ENCODE data around the gene SYT14.
"Not testable (repeated sequence)": the region's sequence is repeated elsewhere in the genome, so short reads cannot be mapped to it uniquely, and the experiment has no call there.

Gene SYT14

GRCh38 chr1:210117681-210118170 is 179.7 kb downstream of the SYT14 start:
- DNase-seq (ENCODE audit: low spot score), result no peak

GRCh38 chr1:210123383-210123782 is 185.4 kb downstream of the SYT14 start:
- DNase-seq (ENCODE audit: low spot score), result no peak

DNA sequence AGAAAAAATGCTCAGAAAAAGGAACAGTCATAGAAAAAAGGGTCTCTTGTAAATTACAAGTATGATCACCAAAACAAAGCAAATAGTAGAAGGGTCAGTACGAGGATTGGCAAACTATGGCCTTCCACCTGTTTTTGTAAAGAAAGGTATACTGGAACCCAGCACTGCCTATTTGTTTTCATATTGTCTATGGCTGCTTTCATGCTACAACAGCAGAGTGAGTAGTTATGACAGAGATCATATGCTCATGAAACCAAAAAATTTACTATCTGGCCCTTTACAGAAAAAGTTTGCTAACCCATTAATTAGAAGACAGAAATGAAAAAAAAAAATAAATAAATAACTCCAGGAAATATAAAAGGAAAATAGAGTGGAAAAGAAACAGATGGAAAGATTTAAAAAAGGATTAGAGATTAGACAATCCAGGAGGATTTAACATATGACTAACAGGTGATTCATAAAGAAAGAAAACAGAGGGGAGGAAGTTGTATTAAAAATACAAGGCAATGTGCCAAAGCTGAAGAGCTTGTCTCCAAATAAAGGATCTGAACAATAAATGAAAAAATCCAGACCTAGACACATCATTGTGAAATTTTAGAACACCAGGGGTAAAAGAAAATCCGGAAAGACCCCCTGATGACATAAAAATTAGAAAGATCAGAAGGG is 186.0 kb downstream of the SYT14 start:
- DNase-seq (ENCODE audit: low spot score), result peak; percentile 46

DNA sequence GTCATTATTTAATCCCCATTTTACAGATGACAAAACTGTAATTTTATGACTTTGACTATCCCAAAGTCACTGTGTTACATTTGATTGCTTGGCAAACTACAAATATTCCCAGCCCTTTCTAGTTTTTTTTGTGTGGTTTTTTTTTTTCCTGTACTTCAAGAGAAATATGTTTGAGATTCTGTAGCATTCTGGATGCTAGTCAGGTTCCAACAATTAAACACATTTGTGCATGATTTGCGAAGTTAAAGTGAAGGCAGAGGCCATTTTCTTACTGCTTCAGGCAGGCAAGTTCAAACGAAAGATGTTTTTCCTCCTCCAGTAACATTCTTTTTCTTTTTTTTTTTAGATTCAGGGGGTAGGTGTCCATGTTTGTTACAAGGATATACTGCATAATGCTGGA is 186.7 kb downstream of the SYT14 start:
- no peak for DNase-seq (ENCODE audit: low spot score)

DNA sequence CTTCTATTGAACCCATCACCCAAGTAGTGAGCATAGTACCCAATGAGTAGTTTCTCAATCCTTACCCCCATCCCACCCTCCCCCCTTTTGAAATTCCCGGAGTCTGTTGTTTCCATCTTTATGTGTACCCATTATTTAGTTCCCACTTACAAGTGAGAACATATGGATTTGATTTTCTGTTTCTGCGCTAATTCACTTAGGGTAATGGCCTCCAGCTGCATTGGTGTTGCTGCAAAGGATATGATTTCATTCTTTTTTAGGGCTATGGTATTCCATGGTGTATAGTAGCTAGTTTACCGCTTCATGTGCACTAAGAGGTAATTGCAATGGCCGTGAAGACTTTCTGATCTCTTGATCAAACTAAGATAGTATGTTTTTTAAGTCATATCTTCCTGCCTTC is 187.1 kb downstream of the SYT14 start:
- no peak for DNase-seq (ENCODE audit: low spot score)

DNA sequence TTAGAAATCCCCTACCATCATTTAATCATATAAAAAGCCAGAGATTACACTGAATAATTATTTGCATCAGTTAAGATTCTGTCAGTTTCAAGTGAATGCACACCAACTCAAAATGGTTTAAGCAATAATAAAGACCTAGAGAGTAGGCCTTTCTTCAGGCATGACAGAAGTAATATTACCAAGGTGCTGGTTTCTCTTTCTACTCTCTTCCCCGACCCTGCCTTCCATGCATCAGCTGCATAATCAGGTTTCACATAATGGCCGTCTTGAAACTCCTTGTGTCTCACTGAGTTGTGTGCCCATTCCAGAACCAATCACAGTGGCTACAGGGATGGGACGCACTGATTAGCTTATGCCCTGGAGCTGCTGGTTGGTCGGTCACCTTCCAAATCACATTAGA is 191.1 kb downstream of the SYT14 start:
- no peak for DNase-seq (ENCODE audit: low spot score)

- no peak for DNase-seq (ENCODE audit: low spot score)
These were observed 191.7 kb downstream of the SYT14 start for GRCh38 chr1:210129759-210130158.

GRCh38 chr1:210132582-210132981 is 194.6 kb downstream of the SYT14 start:
- DNase-seq (ENCODE audit: low spot score), result peak; percentile 30

DNA sequence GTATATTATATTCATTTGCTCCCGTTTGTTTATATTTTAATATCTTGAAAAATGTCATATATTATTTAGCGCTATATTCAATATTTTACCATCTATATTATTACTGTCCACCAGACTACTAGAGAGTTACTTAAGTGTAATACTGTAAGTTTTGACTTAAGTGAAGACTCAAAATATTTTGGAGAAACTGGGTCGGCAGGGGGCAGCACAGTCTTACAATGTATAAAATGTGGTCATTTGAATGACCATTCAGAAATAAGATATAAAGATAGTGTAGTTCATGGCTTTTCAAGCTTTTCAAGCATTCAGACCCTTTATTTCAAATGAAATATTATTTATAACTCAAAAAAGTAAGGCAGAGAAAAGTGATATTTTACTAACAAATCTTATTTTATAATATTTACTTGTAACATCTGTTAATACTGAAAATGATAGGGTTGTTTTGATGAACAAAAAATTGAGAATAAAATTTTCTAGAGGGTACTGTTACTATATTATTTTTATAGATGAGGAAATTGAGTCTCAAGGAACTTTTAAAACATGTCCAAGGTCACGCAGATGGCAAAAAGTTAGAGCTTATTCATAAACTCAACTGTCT is 205.5 kb downstream of the SYT14 start:
- DNase-seq (ENCODE audit: low spot score), result peak; percentile 70

- DNase-seq (ENCODE audit: low spot score), result peak; percentile 1
These were observed 206.7 kb downstream of the SYT14 start for GRCh38 chr1:210144736-210145135.

DNA sequence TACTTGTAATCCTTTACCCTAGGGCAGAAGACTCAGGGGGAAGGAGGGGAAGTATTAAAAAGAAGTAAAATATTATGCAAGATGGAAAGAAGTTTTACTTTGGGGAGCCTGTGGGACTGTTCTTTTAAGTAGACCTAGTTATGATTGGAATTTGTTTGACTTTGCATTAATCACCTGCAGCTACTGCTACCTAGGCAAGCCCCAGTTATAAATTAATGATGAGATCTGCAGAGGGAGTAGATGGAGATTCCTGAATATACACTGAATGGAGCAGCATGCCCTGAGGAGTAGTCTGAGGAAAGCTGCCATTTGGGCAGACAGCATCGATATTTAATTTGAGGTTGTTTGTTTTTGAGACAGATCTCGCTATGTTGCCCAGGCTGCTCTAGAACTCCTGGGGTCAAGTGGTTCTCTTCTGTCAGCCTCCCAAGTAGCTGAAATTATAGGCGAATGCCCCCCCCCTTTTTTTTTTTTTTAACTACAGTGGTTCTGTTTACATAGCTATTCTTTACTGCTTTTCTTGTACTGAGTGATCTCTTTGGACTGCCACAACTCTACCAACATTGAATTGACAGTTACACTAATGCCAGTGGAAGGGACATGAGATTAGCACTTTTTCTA is 213.1 kb downstream of the SYT14 start:
- DNase-seq (ENCODE audit: low spot score), result no peak

DNA sequence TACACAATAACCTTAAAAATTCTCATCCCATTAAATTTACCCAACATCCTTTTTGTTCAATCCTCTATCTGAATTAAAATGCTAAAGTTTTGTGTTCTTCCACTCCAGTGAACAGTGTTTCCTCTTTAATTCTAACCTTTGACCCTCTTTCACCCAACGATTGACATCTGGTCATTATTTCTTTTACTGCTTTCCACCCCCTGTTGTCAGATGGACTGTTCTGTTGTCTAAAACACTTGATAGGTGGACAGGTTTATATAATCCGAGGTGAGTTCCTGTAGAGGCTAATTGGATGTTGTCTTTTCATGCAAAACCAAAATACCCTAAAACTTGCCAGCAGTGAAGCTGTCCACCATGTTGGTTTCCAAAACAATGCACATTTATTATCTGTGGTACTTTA is 221.2 kb downstream of the SYT14 start:
- no peak for DNase-seq (ENCODE audit: low spot score)

DNA sequence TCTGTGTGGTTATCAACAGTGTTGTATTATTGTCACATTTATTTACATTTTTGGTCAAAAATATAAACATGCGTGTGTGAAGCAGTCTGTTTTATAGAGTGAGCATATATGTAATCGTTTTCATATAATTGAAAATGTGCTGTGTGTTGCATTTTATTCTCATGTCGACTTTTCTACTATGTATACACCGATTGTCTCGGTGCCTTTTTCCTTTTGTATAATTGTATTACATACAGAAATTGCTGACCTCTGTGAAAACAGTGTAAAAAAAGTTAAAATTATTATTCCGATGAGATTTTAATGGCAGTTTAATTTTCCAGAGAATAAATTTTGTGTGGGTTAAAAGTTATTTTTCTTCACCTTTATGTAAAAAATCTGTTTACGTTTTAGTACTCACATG is 232.2 kb downstream of the SYT14 start:
- no peak for DNase-seq (ENCODE audit: low spot score)

DNA sequence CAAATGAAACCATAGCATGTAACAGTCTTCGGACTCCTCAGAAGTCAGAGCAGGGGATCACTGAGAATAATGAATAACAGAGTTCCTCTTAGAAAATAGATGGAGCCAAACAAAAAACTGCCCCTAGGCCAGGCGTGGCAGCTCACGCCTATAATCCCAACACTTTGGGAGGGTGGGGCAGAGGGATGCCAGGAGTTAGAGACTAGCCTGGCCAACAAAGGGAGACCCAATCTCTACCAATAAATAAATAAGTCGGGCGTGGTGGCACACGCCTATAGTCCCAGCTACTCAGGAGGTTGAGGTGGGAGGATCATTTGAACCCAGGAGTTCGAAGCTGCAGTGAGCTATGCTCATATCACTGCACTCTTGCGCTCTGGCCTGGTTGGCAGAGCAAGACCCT is 236.1 kb downstream of the SYT14 start:
- no peak for DNase-seq (ENCODE audit: low spot score)

- DNase-seq (ENCODE audit: low spot score), result no peak
These were observed 247.0 kb downstream of the SYT14 start for GRCh38 chr1:210185063-210185462.

DNA sequence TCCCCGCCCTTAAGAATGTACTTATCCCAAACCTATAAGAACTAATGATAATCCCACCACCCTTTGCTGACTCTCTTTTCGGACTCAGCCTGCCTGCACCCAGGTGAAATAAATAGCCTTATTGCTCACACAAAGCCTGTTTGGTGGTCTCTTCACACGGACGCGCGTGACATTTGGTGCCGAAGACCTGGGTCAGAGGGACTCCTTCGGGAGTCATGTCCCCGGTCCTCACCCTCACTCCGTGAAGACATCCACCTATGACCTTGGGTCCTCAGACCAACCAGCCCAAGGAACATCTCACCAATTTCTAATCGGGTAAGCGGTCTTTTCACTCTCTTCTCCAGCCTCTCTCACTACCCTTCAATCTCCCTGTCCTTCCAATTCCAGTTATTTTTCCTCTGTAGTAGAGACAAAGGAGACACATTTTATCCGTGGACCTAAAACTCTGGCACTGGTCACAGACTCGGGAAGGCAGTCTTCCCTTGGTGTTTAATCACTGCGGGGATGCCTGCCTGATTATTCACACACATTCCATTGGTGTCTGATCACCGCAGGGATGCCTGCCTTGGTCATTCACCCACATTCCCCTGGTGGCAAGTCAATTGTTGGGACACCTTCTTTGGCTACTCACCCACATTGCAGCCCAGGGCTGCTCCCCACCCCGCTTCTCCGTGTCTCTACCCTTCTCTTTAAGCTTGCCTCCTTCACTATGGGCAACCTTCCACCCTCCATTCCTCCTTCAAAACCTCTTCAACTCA is 250.0 kb downstream of the SYT14 start:
- peak; percentile 27 for DNase-seq (ENCODE audit: low spot score)

DNA sequence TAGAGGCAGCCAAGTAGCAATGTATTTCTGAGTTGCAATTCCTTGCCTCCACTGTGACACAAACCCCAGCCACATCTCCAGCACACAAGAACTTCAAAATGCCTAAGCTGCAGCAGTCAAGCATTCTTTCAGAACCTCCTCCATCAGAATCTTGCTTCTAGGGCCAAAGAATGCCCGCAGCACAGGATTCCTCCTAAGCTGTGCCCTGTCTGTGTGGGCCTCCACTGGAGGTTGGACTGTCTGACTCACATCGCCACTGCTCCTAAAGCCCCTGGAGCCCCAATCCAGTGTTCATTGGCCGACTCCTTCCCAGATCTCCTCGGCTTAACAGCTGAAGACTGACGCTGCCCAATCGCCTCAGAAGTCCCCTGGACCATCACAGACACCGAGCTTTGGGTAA is 251.4 kb downstream of the SYT14 start:
- no peak for DNase-seq (ENCODE audit: low spot score)

- no peak for DNase-seq (ENCODE audit: low spot score)
These were observed 257.7 kb downstream of the SYT14 start for GRCh38 chr1:210195635-210196160.

DNA sequence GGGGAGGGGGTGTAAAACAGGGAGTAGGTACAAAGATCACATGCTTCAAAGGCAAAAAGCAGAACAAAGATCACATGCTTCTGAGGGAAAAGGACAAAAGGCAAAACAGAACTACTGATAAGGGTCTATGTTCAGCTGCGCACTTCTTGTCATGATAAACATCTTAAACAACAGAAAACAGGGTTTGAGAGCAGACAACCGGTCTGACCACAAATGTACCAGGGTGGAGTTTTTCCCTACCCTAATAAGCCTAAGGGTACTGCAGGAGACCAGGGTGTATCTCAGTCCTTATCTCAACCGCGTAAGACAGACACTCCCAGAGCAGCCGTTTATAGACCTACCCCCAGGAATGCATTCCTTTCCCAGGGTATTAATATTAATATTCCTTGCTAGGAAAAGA is 258.2 kb downstream of the SYT14 start:
- not testable (repeated sequence) for DNase-seq (ENCODE audit: low spot score)

- no peak for DNase-seq (ENCODE audit: low spot score)
These were observed 260.8 kb downstream of the SYT14 start for GRCh38 chr1:210198840-210199239.

DNA sequence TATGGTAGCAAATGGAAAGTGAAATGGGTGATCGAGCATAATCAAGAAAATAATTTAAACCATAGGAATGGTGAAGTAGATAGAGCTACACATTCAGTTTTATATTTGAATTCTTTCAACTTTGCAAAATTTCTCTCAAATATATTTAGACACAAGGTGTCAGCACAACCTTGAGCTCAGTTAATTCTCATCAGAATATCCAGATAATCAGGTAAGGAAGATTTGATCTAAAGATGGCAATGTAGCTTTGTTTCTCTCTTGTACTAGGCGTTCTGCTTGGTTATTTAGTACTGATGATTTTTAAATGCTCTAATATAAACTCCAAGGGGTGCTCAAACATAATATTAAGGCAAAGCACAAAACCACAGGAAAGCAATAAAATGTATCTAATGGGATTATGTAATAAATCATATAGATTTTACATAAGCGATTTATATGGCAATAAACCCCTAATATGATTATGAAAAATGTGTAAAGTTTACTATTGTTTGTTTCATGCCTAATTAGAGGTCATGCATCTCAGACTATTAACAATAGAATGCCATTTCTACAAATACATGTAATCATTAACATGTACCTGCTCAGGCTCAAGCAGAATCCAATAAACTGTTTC is 262.2 kb downstream of the SYT14 start:
- DNase-seq (ENCODE audit: low spot score), result no peak

GRCh38 chr1:210201681-210202080 is 263.7 kb downstream of the SYT14 start:
- DNase-seq (ENCODE audit: low spot score), result no peak
